Measurements from ENCODE around the gene COX8A. TPM values are rescaled to one million over a fixed set of nuclear protein-coding genes. Genes with fewer than 3 reads are reported as not detected.

The COX8A gene
- total and polyA plus RNA-seq, 7 donors, result 547 to 1,847 (median 830) TPM

GRCh38 chr11:63997104-63997700 is 22.8 kb downstream of the COX8A start:
- no peak for ATAC-seq

GRCh38 chr11:63997801-63998337 is 23.4 kb downstream of the COX8A start:
- peaks cover 10% of the 10 kb centered on the region for H3K4me1 ChIP-seq
- no peak for TF ChIP-seq CTCF (IDR thresholded peaks at IDR 0.05)

More at GRCh38 chr11:63997104-63997700, 22.8 kb downstream of the COX8A start:
- H3K9me3 ChIP-seq, result no peaks in the 10 kb centered on the region
- no peaks in the 10 kb centered on the region for H3K27me3 ChIP-seq (ENCODE audit: insufficient read depth in 3 of 3, low read length in 2 of 3)
- H3K27ac ChIP-seq, result no peak overlapping the region
- peaks cover 10% of the 10 kb centered on the region for H3K4me1 ChIP-seq
- H3K4me3 ChIP-seq, result no peak overlapping the region
- intact Hi-C loops (cut with DNase I), result no loop called here
- no peak for DNase-seq
- 89 to 90% (median 89%) methylated on average over 26 to 27 of the region's 27 CpGs for WGBS, 3 donors
- no peak for TF ChIP-seq CTCF (IDR thresholded peaks at IDR 0.05)
- peaks cover 4 to 42% of the 10 kb centered on the region in 2 donors for H3K36me3 ChIP-seq (ENCODE audit: insufficient read depth in 1 of 2, low read depth in 1 of 2)

GRCh38 chr11:63998558-63999348 is 24.3 kb downstream of the COX8A start:
- no peaks in the 10 kb centered on the region for H3K9me3 ChIP-seq
- H3K27ac ChIP-seq, result no peak overlapping the region
- DNase-seq (no peak), ATAC-seq (no peak)
- WGBS, 3 donors, result 74 to 81% (median 76%) methylated on average over 33 to 54 of the region's 54 CpGs
- peaks cover 10% of the 10 kb centered on the region for H3K4me1 ChIP-seq
- TF ChIP-seq CTCF (IDR thresholded peaks at IDR 0.05), result no peak
- H3K36me3 ChIP-seq (ENCODE audit: insufficient read depth in 1 of 2, low read depth in 1 of 2), result peaks cover 4 to 42% of the 10 kb centered on the region in 2 donors
- H3K27me3 ChIP-seq (ENCODE audit: insufficient read depth in 3 of 3, low read length in 2 of 3), result no peaks in the 10 kb centered on the region
- peak overlapping the region; percentile 53 for H3K4me3 ChIP-seq
- intact Hi-C loops (cut with DNase I), result no loop called here

More at GRCh38 chr11:63997801-63998337, 23.4 kb downstream of the COX8A start:
- ATAC-seq (no peak), DNase-seq (no peak)
- peaks cover 4 to 42% of the 10 kb centered on the region in 2 donors for H3K36me3 ChIP-seq (ENCODE audit: insufficient read depth in 1 of 2, low read depth in 1 of 2)
- H3K4me3 ChIP-seq, result no peak overlapping the region
- intact Hi-C loops (cut with DNase I), result no loop called here
- no peaks in the 10 kb centered on the region for H3K27me3 ChIP-seq (ENCODE audit: insufficient read depth in 3 of 3, low read length in 2 of 3)
- 76 to 85% (median 77%) methylated on average over 11 of the region's 11 CpGs for WGBS, 3 donors
- no peak overlapping the region for H3K27ac ChIP-seq
- H3K9me3 ChIP-seq, result no peaks in the 10 kb centered on the region

GRCh38 chr11:63999349-64000025 is 25.1 kb downstream of the COX8A start:
- no peaks in the 10 kb centered on the region for H3K9me3 ChIP-seq
- ATAC-seq (peak in 3 of 4 donors; percentile 6 to 12 (median 10)), DNase-seq (peak; percentile 54 to 71)
- peaks cover 4 to 42% of the 10 kb centered on the region in 2 donors for H3K36me3 ChIP-seq (ENCODE audit: insufficient read depth in 1 of 2, low read depth in 1 of 2)
- peaks cover 10% of the 10 kb centered on the region for H3K4me1 ChIP-seq
- WGBS, 3 donors, result 44 to 57% (median 48%) methylated on average over 42 to 59 of the region's 59 CpGs
- H3K27ac ChIP-seq, result no peak overlapping the region
- TF ChIP-seq CTCF (IDR thresholded peaks at IDR 0.05), result no peak
- no peaks in the 10 kb centered on the region for H3K27me3 ChIP-seq (ENCODE audit: insufficient read depth in 3 of 3, low read length in 2 of 3)
- peak overlapping the region; percentile 53 for H3K4me3 ChIP-seq
- intact Hi-C loops (cut with DNase I), result loop anchor here (1.0 to 2.0 kb wide), 2 partner anchors 149 kb away; no protein-coding TSS in a partner anchor
